ENCODE results near the gene ITPK1.

The ITPK1 gene

DNA sequence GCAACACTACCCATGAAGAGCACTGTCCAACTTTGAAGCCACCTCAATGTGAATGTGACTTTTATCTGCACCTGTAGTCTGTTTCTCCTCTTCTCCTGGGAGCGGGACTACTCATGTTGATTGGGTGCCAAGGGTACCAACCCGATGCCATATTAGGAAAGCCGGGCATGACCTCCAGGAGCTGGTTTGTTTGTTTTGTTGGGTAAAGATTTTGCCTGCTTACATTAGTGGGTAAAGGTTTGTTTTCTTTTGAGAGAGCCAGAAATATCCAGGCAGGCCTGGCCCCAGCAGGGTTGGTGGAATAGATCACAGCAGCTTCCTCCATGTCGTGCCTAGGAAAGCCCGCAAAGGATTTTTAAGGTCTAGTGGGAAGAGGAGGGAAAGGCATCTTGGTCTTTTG is 19.7 kb upstream of the ITPK1 start:
- Histone ChIP-seq H3K27ac (ENCODE audit: extremely low read depth, low read depth, low read length) (no peak overlapping the region), H3K36me3 (ENCODE audit: control insufficient read depth in 2 of 2, insufficient read depth in 1 of 2, low read length in 2 of 2) (no peaks in the 10 kb centered on the region), H3K9me3 (ENCODE audit: control insufficient read depth, insufficient read depth, low read depth, low read length) (no peaks in the 10 kb centered on the region), H3K4me3 (ENCODE audit: low read depth, low read length) (no peak overlapping the region), H3K4me1 (ENCODE audit: control insufficient read depth, insufficient read depth, low read length) (no peaks in the 10 kb centered on the region)
- ChIA-PET CTCF (interaction anchor here (0.6 to 12.4 kb wide), 2 partner anchors 21 to 156 kb away, joined by 3 to 155 read pairs; partner anchors contain the start of gene ITPK1), POLR2A (no interaction called here)
- no peak for TF ChIP-seq ZNF292 (tag by site-specific recombination; IDR thresholded peaks at IDR 0.05; ENCODE audit: borderline replicate concordance, low read depth)
- no peak for TF ChIP-seq ZFP69B (tag by site-specific recombination; IDR thresholded peaks at IDR 0.05)
- TF ChIP-seq, protein P1, sequence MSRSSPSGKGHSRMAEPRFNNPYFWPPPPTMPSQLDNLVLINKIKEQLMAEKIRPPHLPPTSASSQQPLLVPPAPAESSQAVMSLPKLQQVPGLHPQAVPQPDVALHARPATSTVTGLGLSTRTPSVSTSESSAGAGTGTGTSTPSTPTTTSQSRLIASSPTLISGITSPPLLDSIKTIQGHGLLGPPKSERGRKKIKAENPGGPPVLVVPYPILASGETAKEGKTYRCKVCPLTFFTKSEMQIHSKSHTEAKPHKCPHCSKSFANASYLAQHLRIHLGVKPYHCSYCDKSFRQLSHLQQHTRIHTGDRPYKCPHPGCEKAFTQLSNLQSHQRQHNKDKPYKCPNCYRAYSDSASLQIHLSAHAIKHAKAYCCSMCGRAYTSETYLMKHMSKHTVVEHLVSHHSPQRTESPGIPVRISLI (tag by site-specific recombination; IDR thresholded peaks at IDR 0.05): no peak
- no peak for TF ChIP-seq ZNF366 (tag by site-specific recombination; conservative IDR thresholded peaks at IDR 0.05)
- TF ChIP-seq ZNF2 (tag by site-specific recombination; IDR thresholded peaks at IDR 0.05): no peak
- no peak for TF ChIP-seq ZNF488 (tag by site-specific recombination; IDR thresholded peaks at IDR 0.05)
- TF ChIP-seq ZNF112 (tag by site-specific recombination; IDR thresholded peaks at IDR 0.05): no peak
- no peak for TF ChIP-seq WT1 (tag by site-specific recombination; IDR thresholded peaks at IDR 0.05)
- no peak for TF ChIP-seq KLF10 (tag by site-specific recombination; IDR thresholded peaks at IDR 0.05)
- TF ChIP-seq, protein P2, sequence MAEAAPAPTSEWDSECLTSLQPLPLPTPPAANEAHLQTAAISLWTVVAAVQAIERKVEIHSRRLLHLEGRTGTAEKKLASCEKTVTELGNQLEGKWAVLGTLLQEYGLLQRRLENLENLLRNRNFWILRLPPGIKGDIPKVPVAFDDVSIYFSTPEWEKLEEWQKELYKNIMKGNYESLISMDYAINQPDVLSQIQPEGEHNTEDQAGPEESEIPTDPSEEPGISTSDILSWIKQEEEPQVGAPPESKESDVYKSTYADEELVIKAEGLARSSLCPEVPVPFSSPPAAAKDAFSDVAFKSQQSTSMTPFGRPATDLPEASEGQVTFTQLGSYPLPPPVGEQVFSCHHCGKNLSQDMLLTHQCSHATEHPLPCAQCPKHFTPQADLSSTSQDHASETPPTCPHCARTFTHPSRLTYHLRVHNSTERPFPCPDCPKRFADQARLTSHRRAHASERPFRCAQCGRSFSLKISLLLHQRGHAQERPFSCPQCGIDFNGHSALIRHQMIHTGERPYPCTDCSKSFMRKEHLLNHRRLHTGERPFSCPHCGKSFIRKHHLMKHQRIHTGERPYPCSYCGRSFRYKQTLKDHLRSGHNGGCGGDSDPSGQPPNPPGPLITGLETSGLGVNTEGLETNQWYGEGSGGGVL (tag by site-specific recombination; IDR thresholded peaks at IDR 0.05): no peak
- TF ChIP-seq ZNF18 (tag by site-specific recombination; IDR thresholded peaks at IDR 0.05): no peak
- no peak for TF ChIP-seq ZNF768 (tag by site-specific recombination; IDR thresholded peaks at IDR 0.05)
- TF ChIP-seq ZNF184 (tag by site-specific recombination; IDR thresholded peaks at IDR 0.05): no peak
- TF ChIP-seq ZNF549 (tag by site-specific recombination; IDR thresholded peaks at IDR 0.05): no peak
- no peak for TF ChIP-seq ZNF175 (tag by site-specific recombination; IDR thresholded peaks at IDR 0.05)
- TF ChIP-seq, protein P3, sequence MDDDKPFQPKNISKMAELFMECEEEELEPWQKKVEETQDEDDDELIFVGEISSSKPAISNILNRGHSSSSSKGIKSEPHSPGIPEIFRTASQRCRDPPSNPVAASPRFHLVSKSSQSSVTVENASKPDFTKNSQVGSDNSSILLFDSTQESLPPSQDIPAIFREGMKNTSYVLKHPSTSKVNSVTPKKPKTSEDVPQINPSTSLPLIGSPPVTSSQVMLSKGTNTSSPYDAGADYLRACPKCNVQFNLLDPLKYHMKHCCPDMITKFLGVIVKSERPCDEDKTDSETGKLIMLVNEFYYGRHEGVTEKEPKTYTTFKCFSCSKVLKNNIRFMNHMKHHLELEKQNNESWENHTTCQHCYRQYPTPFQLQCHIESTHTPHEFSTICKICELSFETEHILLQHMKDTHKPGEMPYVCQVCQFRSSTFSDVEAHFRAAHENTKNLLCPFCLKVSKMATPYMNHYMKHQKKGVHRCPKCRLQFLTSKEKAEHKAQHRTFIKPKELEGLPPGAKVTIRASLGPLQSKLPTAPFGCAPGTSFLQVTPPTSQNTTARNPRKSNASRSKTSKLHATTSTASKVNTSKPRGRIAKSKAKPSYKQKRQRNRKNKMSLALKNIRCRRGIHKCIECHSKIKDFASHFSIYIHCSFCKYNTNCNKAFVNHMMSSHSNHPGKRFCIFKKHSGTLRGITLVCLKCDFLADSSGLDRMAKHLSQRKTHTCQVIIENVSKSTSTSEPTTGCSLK (tag by site-specific recombination; IDR thresholded peaks at IDR 0.05): no peak
- TF ChIP-seq ZNF157 (tag by site-specific recombination; IDR thresholded peaks at IDR 0.05): no peak
- no peak for TF ChIP-seq ZNF624 (tag by site-specific recombination; IDR thresholded peaks at IDR 0.05)
- no peak for TF ChIP-seq ZBTB48 (tag by site-specific recombination; IDR thresholded peaks at IDR 0.05)
